AG04450 (cell line): ENCODE measurements around the gene TPSB2. TPM values are rescaled to one million over a fixed set of nuclear protein-coding genes. Genes with fewer than 3 reads are reported as not detected.
"Not testable (repeated sequence)": the region's sequence is repeated elsewhere in the genome, so short reads cannot be mapped to it uniquely, and the experiment has no call there.

Experiments
- CTCF ChIA-PET: fragments of 300-600, 350-600 bp; formaldehyde crosslinking; extraction: SDS; loops from one replicate; lab custom pipeline; 2022; ENCODE audit warnings: antibody characterized with exemption, inconsistent platforms; lab: Charles Lee
- POLR2A ChIA-PET: fragments of 350-600 bp; formaldehyde crosslinking; extraction: SDS; loops from one replicate; lab custom pipeline; 2021; ENCODE audit warnings: antibody characterized with exemption, inconsistent platforms; lab: Yijun Ruan, JAX
- DNase-seq: peaks from one replicate; pipeline ENCODE4 v3.0.0-alpha.2; 2011; ENCODE audit warnings: low read depth, low spot score
- H3K27ac ChIP-seq: one replicate; pipeline ENCODE4 v1.5.1; 2012; ENCODE audit warnings: low read depth, low read length, control low read depth
- H3K27me3 ChIP-seq: one replicate; pipeline ENCODE4 v1.6.0; 2012; ENCODE audit warnings: low read length; ENCODE audit not compliant: control insufficient read depth, insufficient read depth
- H3K4me3 ChIP-seq: 2 replicates; pipeline ENCODE4 v1.5.1; 2011; ENCODE audit warnings: mild to moderate bottlenecking, low read depth, low read length, control low read depth
- H3K9me3 ChIP-seq: 2 replicates; pipeline ENCODE4 v1.5.1; 2012; ENCODE audit warnings: low read length; ENCODE audit not compliant: control insufficient read depth, insufficient read depth
- polyA plus RNA-seq: library from polyadenylated mRNA; depleted of rRNA; stranded (reverse); fragments of >200 nt; gene quantifications from 2 replicates; pipeline ENCODE4 v1.2.3, GENCODE V29; 2011
- TF ChIP-seq, protein P1 (sequence below): IDR thresholded peaks from 2 replicates; pipeline ENCODE4 v1.5.1; 2011; ENCODE audit warnings: low read depth, low read length, control low read depth, inconsistent platforms

TPSB2 gene
- polyA plus RNA-seq, 1 experiment: not detected

DNA sequence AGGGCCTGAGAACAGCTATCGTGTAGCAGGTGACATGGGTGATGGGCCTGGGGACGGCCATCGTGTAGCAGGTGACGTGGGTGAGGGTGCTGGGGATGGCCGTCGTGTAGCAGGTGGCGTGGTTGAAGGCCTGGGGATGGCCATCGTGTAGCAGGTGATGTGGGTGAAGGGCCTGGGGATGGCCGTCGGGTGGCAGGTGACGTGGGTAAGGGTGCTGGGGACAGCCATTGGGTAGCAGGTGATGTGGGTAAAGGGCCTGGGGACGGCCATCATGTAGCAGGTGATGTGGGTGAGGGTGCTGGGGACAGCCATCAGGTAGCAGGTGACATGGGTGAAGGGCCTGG lies 41.4 kb upstream of the TPSB2 start:
- POLR2A ChIA-PET: no interaction called here
- H3K27ac ChIP-seq: no peak overlapping the region
- no peak for DNase-seq
- H3K4me3 ChIP-seq: no peak overlapping the region
- peaks cover 2% of the 10 kb centered on the region; the same call in 1 of the 2 replicates for H3K9me3 ChIP-seq
- TF ChIP-seq, protein P1, sequence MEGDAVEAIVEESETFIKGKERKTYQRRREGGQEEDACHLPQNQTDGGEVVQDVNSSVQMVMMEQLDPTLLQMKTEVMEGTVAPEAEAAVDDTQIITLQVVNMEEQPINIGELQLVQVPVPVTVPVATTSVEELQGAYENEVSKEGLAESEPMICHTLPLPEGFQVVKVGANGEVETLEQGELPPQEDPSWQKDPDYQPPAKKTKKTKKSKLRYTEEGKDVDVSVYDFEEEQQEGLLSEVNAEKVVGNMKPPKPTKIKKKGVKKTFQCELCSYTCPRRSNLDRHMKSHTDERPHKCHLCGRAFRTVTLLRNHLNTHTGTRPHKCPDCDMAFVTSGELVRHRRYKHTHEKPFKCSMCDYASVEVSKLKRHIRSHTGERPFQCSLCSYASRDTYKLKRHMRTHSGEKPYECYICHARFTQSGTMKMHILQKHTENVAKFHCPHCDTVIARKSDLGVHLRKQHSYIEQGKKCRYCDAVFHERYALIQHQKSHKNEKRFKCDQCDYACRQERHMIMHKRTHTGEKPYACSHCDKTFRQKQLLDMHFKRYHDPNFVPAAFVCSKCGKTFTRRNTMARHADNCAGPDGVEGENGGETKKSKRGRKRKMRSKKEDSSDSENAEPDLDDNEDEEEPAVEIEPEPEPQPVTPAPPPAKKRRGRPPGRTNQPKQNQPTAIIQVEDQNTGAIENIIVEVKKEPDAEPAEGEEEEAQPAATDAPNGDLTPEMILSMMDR: no peak
- peaks cover 6% of the 10 kb centered on the region for H3K27me3 ChIP-seq
- CTCF ChIA-PET: no interaction called here

DNA sequence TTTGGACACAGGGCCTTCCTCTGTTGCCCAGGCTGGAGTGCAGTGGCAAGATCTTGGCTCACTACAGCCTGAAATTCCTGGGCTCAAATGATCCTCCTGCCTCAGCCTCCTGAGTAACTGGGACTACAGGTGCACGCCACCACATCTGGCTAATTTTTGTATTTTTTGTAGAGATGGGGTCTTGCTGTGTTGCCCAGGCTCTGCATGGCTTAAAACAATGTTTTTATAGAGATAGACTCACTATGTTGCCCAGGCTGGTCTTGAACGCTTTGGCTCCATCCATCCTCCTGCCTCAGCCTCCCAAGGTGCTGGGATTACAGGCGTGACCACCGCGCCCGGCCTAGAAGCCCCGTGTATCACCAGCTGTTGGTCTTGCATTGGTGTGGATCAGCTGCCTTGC lies 39.4 kb upstream of the TPSB2 start:
- DNase-seq, POLR2A ChIA-PET, H3K4me3 ChIP-seq, H3K27me3 ChIP-seq, CTCF ChIA-PET, H3K27ac ChIP-seq: not testable (repeated sequence)
- peaks cover 15% of the 10 kb centered on the region; the same call in 1 of the 2 replicates for H3K9me3 ChIP-seq

DNA sequence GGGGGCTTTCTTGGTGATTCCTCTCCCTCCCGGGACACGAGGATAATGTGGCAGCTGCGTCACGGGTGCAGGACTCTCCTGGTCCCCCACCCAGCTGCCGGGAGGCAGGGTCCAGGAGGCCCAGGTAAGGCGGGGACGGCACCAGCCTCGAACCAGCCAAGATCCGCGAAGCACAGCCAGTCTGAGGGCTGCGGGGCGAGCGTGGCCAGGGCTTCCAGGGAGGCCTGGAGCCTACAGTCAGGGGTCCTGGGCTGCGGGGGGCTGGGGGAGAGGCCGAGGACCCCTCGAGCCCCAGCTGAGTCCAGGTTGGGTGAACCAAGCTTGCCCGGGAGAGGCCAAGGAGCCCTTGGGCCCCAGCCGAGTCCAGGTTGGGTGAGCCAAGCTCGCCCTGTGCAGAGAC lies 35.8 kb upstream of the TPSB2 start:
- CTCF ChIA-PET: no interaction called here

DNA sequence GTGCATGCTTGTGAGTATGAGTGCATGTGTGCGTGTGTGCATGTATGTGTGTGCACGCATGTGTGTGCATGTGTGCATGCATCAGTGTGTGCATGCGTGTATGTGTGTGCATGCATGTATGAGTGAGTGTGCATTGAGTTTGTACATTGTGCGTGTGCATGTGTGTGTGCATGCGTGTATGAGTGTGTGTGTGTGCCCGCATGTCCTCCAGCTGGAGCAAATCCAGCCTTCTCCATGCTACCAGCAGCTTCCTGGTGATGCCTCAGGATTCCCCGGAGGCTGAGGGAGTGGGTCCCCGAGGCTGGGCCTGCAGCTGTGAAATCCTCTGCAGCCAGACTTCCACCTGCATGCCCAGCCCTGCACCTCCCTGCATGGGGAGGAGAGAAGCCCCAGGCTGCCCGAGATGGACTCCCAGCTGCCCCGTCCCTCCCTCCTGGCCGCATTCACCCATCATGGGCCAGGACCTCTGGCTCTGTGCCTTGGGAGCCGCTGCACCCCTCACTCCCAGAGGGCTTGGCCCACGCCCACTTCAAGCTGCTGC lies 35.2 kb upstream of the TPSB2 start:
- H3K4me3 ChIP-seq: no peak overlapping the region
- H3K9me3 ChIP-seq: peaks cover 19% of the 10 kb centered on the region; the same call in 1 of the 2 replicates
- ChIA-PET POLR2A (no interaction called here), CTCF (no interaction called here)
- no peak overlapping the region for H3K27ac ChIP-seq
- TF ChIP-seq, protein P1: no peak
- no peak for DNase-seq
- peaks cover 26% of the 10 kb centered on the region for H3K27me3 ChIP-seq

More for the DNA sequence above, 35.8 kb upstream of the TPSB2 start:
- no peak for DNase-seq
- H3K27me3 ChIP-seq: peaks cover 21% of the 10 kb centered on the region
- H3K4me3 ChIP-seq: no peak overlapping the region
- peaks cover 19% of the 10 kb centered on the region; the same call in 1 of the 2 replicates for H3K9me3 ChIP-seq
- POLR2A ChIA-PET: no interaction called here
- no peak overlapping the region for H3K27ac ChIP-seq
- TF ChIP-seq, protein P1: no peak

DNA sequence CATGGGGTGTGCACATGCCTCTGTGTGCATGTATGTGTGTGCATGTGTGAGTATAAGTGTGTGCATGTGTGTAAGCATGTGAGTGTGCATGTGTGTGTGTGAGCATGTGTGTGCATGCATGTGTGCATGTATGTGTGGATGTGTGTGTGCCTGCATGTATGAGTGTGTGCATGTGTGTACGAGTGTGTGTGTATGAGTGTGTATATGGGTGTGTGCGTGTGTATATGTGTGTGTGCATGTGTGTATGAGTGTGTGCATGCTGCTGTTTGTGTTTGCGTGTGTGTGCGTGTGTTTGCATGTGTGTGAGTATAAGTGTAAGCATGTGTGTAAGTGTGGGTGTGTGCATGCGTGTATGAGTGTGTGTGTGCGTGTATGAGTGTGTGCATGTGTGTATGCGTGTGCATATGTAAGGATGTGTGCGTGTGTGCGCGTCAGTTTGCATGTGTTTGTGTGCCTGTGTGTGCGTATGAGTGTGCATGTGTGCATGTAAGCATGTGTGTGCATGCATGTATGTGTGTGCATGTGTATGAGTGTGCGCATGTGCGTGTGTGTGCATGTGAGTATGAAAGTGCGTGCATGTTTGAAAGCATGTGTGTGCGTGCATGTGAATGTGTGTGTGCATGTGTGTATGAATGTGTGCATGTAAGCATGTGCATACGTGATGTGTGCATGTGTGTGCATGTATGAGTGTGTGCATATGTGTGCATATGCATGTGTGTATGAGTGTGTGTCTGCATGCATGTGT lies 34.5 kb upstream of the TPSB2 start:
- ChIA-PET POLR2A (no interaction called here), CTCF (no interaction called here)
- no peak overlapping the region for H3K27ac ChIP-seq
- H3K4me3 ChIP-seq: no peak overlapping the region
- no peak for DNase-seq
- peaks cover 19% of the 10 kb centered on the region; the same call in 1 of the 2 replicates for H3K9me3 ChIP-seq
- TF ChIP-seq, protein P1: no peak
- peaks cover 33% of the 10 kb centered on the region for H3K27me3 ChIP-seq
